RWPE1 (cell line): ENCODE measurements around the gene DNAJC27.

Source experiments
- CTCF ChIA-PET: fragments of 350-600 bp; sonication (Branson Sonifier 250); formaldehyde crosslinking; extraction: SDS; loops from one replicate; lab custom pipeline; 2021; lab: Yijun Ruan, JAX
- POLR2A ChIA-PET: fragments of 400-600 bp; formaldehyde crosslinking; extraction: SDS; loops from one replicate; lab custom pipeline; 2020; ENCODE audit warnings: antibody characterized with exemption; ENCODE audit not compliant: low non-redundant PET; lab: Yijun Ruan, JAX
- DNase-seq: peaks from one replicate; pipeline ENCODE4 v3.0.0; 2012; ENCODE audit warnings: low spot score
- H3K27ac ChIP-seq: fragments of 450-650 bp; 2 replicates; pipeline ENCODE4 v1.5.1; 2017
- CTCF ChIP-seq: fragments of 450-650 bp; conservative IDR thresholded peaks from 2 replicates; pipeline ENCODE4 v1.5.1; 2017; ENCODE audit warnings: low read depth, mild to moderate bottlenecking

Gene DNAJC27

DNA sequence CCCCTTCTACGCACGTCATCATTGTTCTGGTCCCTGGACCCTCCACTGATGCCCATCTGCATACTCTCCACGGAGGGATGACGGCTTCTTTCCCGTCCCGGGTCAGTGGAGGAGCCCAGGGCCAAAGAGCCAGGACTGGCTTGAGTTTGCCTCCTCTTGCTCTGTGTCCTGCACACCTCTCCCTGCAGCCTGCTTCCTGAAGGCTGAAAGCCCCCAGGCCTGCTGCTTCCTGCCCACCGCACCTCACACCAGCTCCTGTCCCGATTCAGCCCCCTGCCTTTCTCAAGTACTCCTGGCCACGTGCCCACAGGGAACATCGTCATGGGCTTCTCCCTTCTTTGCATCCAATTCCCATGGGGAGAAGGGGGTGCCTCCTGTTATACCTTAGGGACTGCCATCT is 58.8 kb downstream of the DNAJC27 start:
- ChIA-PET POLR2A (no interaction called here), CTCF (no interaction called here)
- TF ChIP-seq CTCF: no peak
- no peak for DNase-seq
- no peak overlapping the region for H3K27ac ChIP-seq

DNA sequence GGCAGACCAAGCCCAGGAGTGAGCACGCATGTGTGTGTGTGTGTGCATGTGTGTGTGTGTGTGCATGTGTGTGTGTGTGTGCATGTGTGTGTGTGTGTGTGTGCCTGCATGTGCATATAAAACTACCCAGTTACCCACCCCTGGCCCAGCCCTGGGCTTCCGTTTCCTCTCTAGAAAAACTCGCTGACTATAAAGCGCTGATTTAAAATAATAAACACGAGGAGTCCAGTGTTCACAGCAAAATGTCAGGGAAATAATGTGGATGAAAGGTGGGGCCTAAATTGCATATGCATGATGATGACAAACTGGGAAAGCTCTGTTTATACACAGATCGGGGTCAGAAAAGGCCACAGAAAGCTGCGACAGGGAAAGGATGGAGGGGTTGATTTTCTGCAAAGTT is 59.2 kb downstream of the DNAJC27 start:
- TF ChIP-seq CTCF: no peak
- ChIA-PET POLR2A (no interaction called here), CTCF (no interaction called here)
- no peak overlapping the region for H3K27ac ChIP-seq
- DNase-seq: no peak

- TF ChIP-seq CTCF: no peak
- H3K27ac ChIP-seq: no peak overlapping the region
- CTCF ChIA-PET: no interaction called here
- POLR2A ChIA-PET: no interaction called here
- DNase-seq: no peak
Observed at GRCh38 chr2:24910245-24910644, 61.5 kb downstream of the DNAJC27 start.

GRCh38 chr2:24909555-24910177 is 62.1 kb downstream of the DNAJC27 start:
- H3K27ac ChIP-seq: no peak overlapping the region
- no peak for TF ChIP-seq CTCF
- ChIA-PET CTCF (no interaction called here), POLR2A (no interaction called here)
- DNase-seq: no peak

GRCh38 chr2:24908461-24908901 is 63.3 kb downstream of the DNAJC27 start:
- ChIA-PET POLR2A (no interaction called here), CTCF (no interaction called here)
- H3K27ac ChIP-seq: no peak overlapping the region
- no peak for DNase-seq
- TF ChIP-seq CTCF: no peak

DNA sequence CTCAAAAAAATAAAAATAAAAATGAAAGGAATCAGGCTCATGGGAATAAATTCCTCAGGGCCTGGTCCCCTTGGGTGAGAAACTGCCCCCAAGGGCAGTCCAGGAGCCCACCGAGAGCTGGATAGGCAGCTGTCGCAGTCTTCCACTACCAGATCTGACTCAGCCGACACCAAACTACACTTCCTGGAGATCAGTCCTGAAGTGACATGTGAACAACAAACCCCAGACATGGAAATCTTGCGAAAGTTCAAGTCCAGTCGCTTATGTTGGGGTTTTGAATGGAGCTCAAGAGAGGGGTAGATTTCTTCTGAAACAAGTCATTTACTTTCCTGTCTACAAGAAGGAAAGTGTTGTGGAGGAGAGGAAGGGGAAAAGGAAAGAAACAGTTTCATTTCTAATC is 64.6 kb downstream of the DNAJC27 start:
- POLR2A ChIA-PET: no interaction called here
- H3K27ac ChIP-seq: no peak overlapping the region
- CTCF ChIA-PET: no interaction called here
- no peak for TF ChIP-seq CTCF
- no peak for DNase-seq
